OCI-LY1 (cell line): ENCODE measurements around the gene ARHGAP9.

Experiments
- H2AFZ ChIP-seq: fragments of 200-600 bp; sonication (generic), shearing (Covaris generic); 2 replicates; pipeline ENCODE4 v1.6.0; 2014; ENCODE audit warnings: antibody characterized with exemption, mild to moderate bottlenecking, low read length
- H3F3A ChIP-seq: fragments of 200-600 bp; sonication (generic), shearing (Covaris generic); 2 replicates; pipeline ENCODE4 v1.6.0; 2014; ENCODE audit warnings: mild to moderate bottlenecking, antibody characterized with exemption, low read length, moderate library complexity; ENCODE audit not compliant: insufficient read depth
- H3K27ac ChIP-seq: fragments of 200-600 bp; sonication (generic); 2 replicates; pipeline ENCODE4 v1.5.1; 2014; ENCODE audit warnings: low read length, mixed run types, mild to moderate bottlenecking, low read depth; ENCODE audit not compliant: poor library complexity, severe bottlenecking
- H3K27me3 ChIP-seq: fragments of 200-600 bp; sonication (generic); 2 replicates; pipeline ENCODE4 v1.6.0; 2014; ENCODE audit warnings: antibody characterized with exemption, mild to moderate bottlenecking, low read length, moderate library complexity; ENCODE audit not compliant: insufficient read depth
- H3K36me3 ChIP-seq: fragments of 200-600 bp; sonication (generic); 2 replicates; pipeline ENCODE4 v1.6.1; 2014; ENCODE audit warnings: mild to moderate bottlenecking, antibody characterized with exemption, low read length, moderate library complexity, mixed read lengths; ENCODE audit not compliant: insufficient read depth
- H3K4me1 ChIP-seq: fragments of 200-600 bp; sonication (generic); 2 replicates; pipeline ENCODE4 v1.5.1; 2014; ENCODE audit warnings: mild to moderate bottlenecking, low read length, moderate library complexity; ENCODE audit not compliant: insufficient read depth, severe bottlenecking
- H3K4me2 ChIP-seq: fragments of 200-600 bp; sonication (generic), shearing (Covaris generic); 2 replicates; pipeline ENCODE4 v1.6.1; 2014; ENCODE audit warnings: low read length
- H3K4me3 ChIP-seq: fragments of 200-600 bp; sonication (generic); 2 replicates; pipeline ENCODE4 v1.5.1; 2014; ENCODE audit warnings: low read length, low read depth, mild to moderate bottlenecking, mixed read lengths; ENCODE audit not compliant: poor library complexity, severe bottlenecking
- H3K79me2 ChIP-seq: fragments of 200-600 bp; shearing (Covaris generic); 2 replicates; pipeline ENCODE4 v1.6.1; 2016; ENCODE audit warnings: mixed run types, low read length, mixed read lengths; ENCODE audit not compliant: insufficient read depth
- H3K9ac ChIP-seq: fragments of 200-600 bp; sonication (generic), shearing (Covaris generic); 2 replicates; pipeline ENCODE4 v1.6.1; 2014; ENCODE audit warnings: mild to moderate bottlenecking, low read length, mixed read lengths
- H3K9me2 ChIP-seq: fragments of 200-600 bp; sonication (generic), shearing (Covaris generic); 2 replicates; pipeline ENCODE4 v1.6.1; 2014; ENCODE audit warnings: low read depth, mild to moderate bottlenecking, low read length, mixed read lengths
- H3K9me3 ChIP-seq: fragments of 200-600 bp; shearing (Covaris generic); 2 replicates; pipeline ENCODE4 v1.6.1; 2014; ENCODE audit warnings: low read length, mixed read lengths
- H4K20me1 ChIP-seq: fragments of 200-600 bp; sonication (generic), shearing (Covaris generic); 2 replicates; pipeline ENCODE4 v1.6.0; 2016; ENCODE audit warnings: mild to moderate bottlenecking, low read length; ENCODE audit not compliant: insufficient read depth
- CTCF ChIP-seq: fragments of 200-600 bp; sonication (generic), shearing (Covaris generic); IDR thresholded peaks from 2 replicates; pipeline ENCODE4 v1.5.1; 2017; ENCODE audit warnings: mild to moderate bottlenecking, antibody characterized with exemption, low read length, moderate library complexity, mixed read lengths
- EZH2 ChIP-seq: fragments of 200-600 bp; sonication (generic), shearing (Covaris generic); IDR thresholded peaks from 2 replicates; pipeline ENCODE4 v1.8.0; 2017; ENCODE audit warnings: borderline replicate concordance, mixed run types, mild to moderate bottlenecking, antibody characterized with exemption, low read length, moderate library complexity, mixed read lengths

Gene ARHGAP9

GRCh38 chr12:57517187-57517586 is 37.5 kb upstream of the ARHGAP9 start:
- Histone ChIP-seq H3K27ac (no peak overlapping the region), H3K4me2 (no peak overlapping the region), H4K20me1 (no peaks in the 10 kb centered on the region), H3K9me2 (no peaks in the 10 kb centered on the region), H3K36me3 (peaks cover 71% of the 10 kb centered on the region), H3K4me1 (peaks cover 31% of the 10 kb centered on the region), H3K9ac (no peak overlapping the region), H3K9me3 (no peaks in the 10 kb centered on the region), H3K79me2 (peaks cover 11% of the 10 kb centered on the region), H3F3A (0 out of 2 replicates have a peak, but pooled peaks cover 9% of the 10 kb centered on the region), H3K27me3 (no peaks in the 10 kb centered on the region), H3K4me3 (no peak overlapping the region), H2AFZ (no peak overlapping the region)
- no peak for TF ChIP-seq CTCF
- no peak for TF ChIP-seq EZH2

GRCh38 chr12:57516617-57517153 is 37.0 kb upstream of the ARHGAP9 start:
- H3K27me3 ChIP-seq: no peaks in the 10 kb centered on the region
- H2AFZ ChIP-seq: no peak overlapping the region
- H3K79me2 ChIP-seq: peaks cover 11% of the 10 kb centered on the region
- no peak overlapping the region for H3K27ac ChIP-seq
- no peak for TF ChIP-seq EZH2
- no peak for TF ChIP-seq CTCF
- no peak overlapping the region for H3K4me3 ChIP-seq
- peaks cover 26% of the 10 kb centered on the region for H3K4me1 ChIP-seq
- H3K4me2 ChIP-seq: no peak overlapping the region
- no peaks in the 10 kb centered on the region for H3K9me3 ChIP-seq
- peaks cover 76% of the 10 kb centered on the region for H3K36me3 ChIP-seq
- no peaks in the 10 kb centered on the region for H3K9me2 ChIP-seq
- no peaks in the 10 kb centered on the region for H4K20me1 ChIP-seq
- 0 out of 2 replicates have a peak, but pooled peaks cover 4% of the 10 kb centered on the region for H3F3A ChIP-seq
- H3K9ac ChIP-seq: no peak overlapping the region

DNA sequence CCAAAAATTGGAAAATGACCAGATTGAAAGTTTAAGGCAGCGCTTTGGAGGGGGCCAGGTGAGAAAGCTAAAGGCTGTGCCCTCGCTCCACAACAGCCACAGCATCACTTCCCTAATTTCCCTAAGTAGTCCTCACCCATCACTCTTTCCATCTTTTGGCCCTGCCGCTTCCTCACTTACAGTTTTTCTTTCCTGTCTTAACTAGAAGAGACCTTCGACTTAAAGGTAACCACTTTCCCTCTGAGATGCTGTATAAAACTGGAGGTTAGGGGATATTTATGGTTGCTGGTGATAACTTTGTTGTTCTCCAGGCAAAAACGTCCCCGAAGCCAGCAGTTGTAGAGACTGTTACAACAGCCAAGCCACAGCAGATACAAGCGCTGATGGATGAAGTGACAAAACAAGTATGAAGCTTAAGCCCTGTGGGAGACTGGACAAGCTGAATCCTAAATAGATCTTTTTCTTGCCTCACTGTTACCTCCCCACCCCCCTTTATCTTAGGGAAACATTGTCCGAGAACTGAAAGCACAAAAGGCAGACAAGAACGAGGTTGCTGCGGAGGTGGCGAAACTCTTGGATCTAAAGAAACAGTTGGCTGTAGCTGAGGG is 36.4 kb upstream of the ARHGAP9 start:
- H3K79me2 ChIP-seq: peaks cover 11% of the 10 kb centered on the region
- no peaks in the 10 kb centered on the region for H4K20me1 ChIP-seq
- H3K36me3 ChIP-seq: peaks cover 82% of the 10 kb centered on the region
- no peak overlapping the region for H3K9ac ChIP-seq
- H3K4me3 ChIP-seq: no peak overlapping the region
- H3K27ac ChIP-seq: no peak overlapping the region
- H3F3A ChIP-seq: 0 out of 2 replicates have a peak, but pooled peaks cover 3% of the 10 kb centered on the region
- no peaks in the 10 kb centered on the region for H3K9me3 ChIP-seq
- H2AFZ ChIP-seq: no peak overlapping the region
- H3K27me3 ChIP-seq: no peaks in the 10 kb centered on the region
- peaks cover 20% of the 10 kb centered on the region for H3K4me1 ChIP-seq
- no peaks in the 10 kb centered on the region for H3K9me2 ChIP-seq
- H3K4me2 ChIP-seq: no peak overlapping the region
- TF ChIP-seq EZH2: no peak
- no peak for TF ChIP-seq CTCF
